GM12878 (cell line): ENCODE results near the gene POU6F2. TPM values are rescaled to one million over a fixed set of nuclear protein-coding genes. Genes with fewer than 3 reads are reported as not detected.

ENCODE experiments used
- ATAC-seq: fragments of 200-7000 bp; cut with Tn5 transposase; 3 replicates; pipeline ENCODE4 v1.9.1; 2020; ENCODE audit warnings: mild to moderate bottlenecking, moderate library complexity
- BruUV-seq: library from RNA; stranded (reverse); fragments of 400-500 nt; replicated peaks from 2 replicates; lab custom pipeline; 2021; lab: Mats Ljungman, UMichigan
- CTCF ChIA-PET: fragments of 300-600 bp; sonication (Branson Sonifier 250); formaldehyde crosslinking; extraction: SDS; loops from one replicate; lab custom pipeline; 2021; ENCODE audit warnings: inconsistent platforms; lab: Yijun Ruan, JAX
- POLR2A ChIA-PET: fragments of 350-600 bp; formaldehyde crosslinking; extraction: SDS; loops from one replicate; lab custom pipeline; 2021; ENCODE audit warnings: inconsistent platforms; lab: Charles Lee
- RAD21 ChIA-PET: fragments of 300-600 bp; sonication (Branson Sonifier 250); formaldehyde crosslinking; loops from one replicate; lab custom pipeline; 2023; ENCODE audit warnings: antibody characterized with exemption; ENCODE audit not compliant: unreplicated experiment; lab: Charles Lee
- SMC1A ChIA-PET: fragments of 300-600 bp; sonication (Branson Sonifier 250); formaldehyde crosslinking; loops from one replicate; lab custom pipeline; 2023; ENCODE audit not compliant: unreplicated experiment, uncharacterized antibody; lab: Charles Lee
- DNase-seq: peaks from one replicate; pipeline ENCODE4 v3.0.0-alpha.2; 2011; ENCODE audit warnings: low read depth, low spot score
- FAIRE-seq: peaks from 3 replicates; lab custom pipeline; 2011; peaks lifted over from hg19 to GRCh38; lab: Jason Lieb, UNC
- H2AFZ ChIP-seq: 2 replicates; pipeline ENCODE4 v1.6.0; 2011; ENCODE audit warnings: low read depth, low read length, control low read depth; ENCODE audit not compliant: control insufficient read depth
- H3K27ac ChIP-seq: 2 replicates; pipeline ENCODE4 v1.5.1; 2011; ENCODE audit warnings: control low read depth; ENCODE audit not compliant: control insufficient read depth, insufficient read depth
- H3K27me3 ChIP-seq, 2 experiments: replicated peaks in 1 of 2; 2 replicates each; pipeline versions ENCODE4 v1.6.0 to v1.6.1; 2011; ENCODE audit warnings: low read length in 1 of 2; ENCODE audit not compliant: control insufficient read depth in 2 of 2, insufficient read depth in 2 of 2
- H3K36me3 ChIP-seq, 2 experiments: 2 replicates each; pipeline ENCODE4 v1.5.1; 2011; ENCODE audit warnings: low read length in 1 of 2; ENCODE audit not compliant: control insufficient read depth in 2 of 2, insufficient read depth in 2 of 2
- H3K4me1 ChIP-seq: 2 replicates; pipeline ENCODE4 v1.6.1; 2011; ENCODE audit warnings: mild to moderate bottlenecking, low read length, moderate library complexity, mixed read lengths; ENCODE audit not compliant: control insufficient read depth, insufficient read depth
- H3K4me2 ChIP-seq: 2 replicates; pipeline ENCODE4 v1.6.0; 2011; ENCODE audit warnings: control low read depth; ENCODE audit not compliant: control insufficient read depth, insufficient read depth
- H3K4me3 ChIP-seq: fragments of 200-600 bp; sonication (generic); 2 replicates; pipeline ENCODE4 v1.5.1; 2016
- H3K79me2 ChIP-seq: 2 replicates; pipeline ENCODE4 v1.6.0; 2011; ENCODE audit warnings: low read length; ENCODE audit not compliant: control insufficient read depth, insufficient read depth
- H3K9ac ChIP-seq: 2 replicates; pipeline ENCODE4 v1.8.0; 2011; ENCODE audit warnings: low read length, control low read depth, mixed read lengths; ENCODE audit not compliant: control insufficient read depth, insufficient read depth
- H3K9me3 ChIP-seq: replicated peaks from 3 replicates; pipeline ENCODE4 v1.5.1; 2011; ENCODE audit warnings: mild to moderate bottlenecking, low read length; ENCODE audit not compliant: control insufficient read depth, insufficient read depth
- H4K20me1 ChIP-seq: 2 replicates; pipeline ENCODE4 v1.6.0; 2011; ENCODE audit not compliant: control insufficient read depth, insufficient read depth
- IRF4 ChIP-seq: IDR thresholded peaks from 2 replicates; pipeline ENCODE4 v1.6.1; 2011; ENCODE audit warnings: low read depth, low read length
- JUNB ChIP-seq: IDR thresholded peaks from 2 replicates; pipeline ENCODE4 v1.6.1; 2016; ENCODE audit warnings: antibody characterized with exemption, mild to moderate bottlenecking
- MYC ChIP-seq: IDR thresholded peaks from 2 replicates; pipeline ENCODE4 v1.6.1; 2011; ENCODE audit warnings: mild to moderate bottlenecking, low read length, moderate library complexity, inconsistent platforms; ENCODE audit not compliant: insufficient read depth, insufficient replicate concordance, insufficient read length, severe bottlenecking
- NBN ChIP-seq: fragments of 450-650 bp; IDR thresholded peaks from 2 replicates; pipeline ENCODE4 v1.6.1; 2016
- RAD21 ChIP-seq: IDR thresholded peaks from 2 replicates; pipeline ENCODE4 v1.6.1; 2011; ENCODE audit warnings: mild to moderate bottlenecking, low read depth, low read length, moderate library complexity; ENCODE audit not compliant: insufficient read depth
- RUNX3 ChIP-seq: IDR thresholded peaks from 2 replicates; pipeline ENCODE4 v1.6.1; 2012; ENCODE audit warnings: low read length, inconsistent platforms
- SMC3 ChIP-seq: IDR thresholded peaks from 2 replicates; pipeline ENCODE4 v1.6.1; 2011; ENCODE audit warnings: low read length, improper control_type of control experiment, borderline replicate concordance
- TCF12 ChIP-seq: IDR thresholded peaks from 2 replicates; pipeline ENCODE4 v1.6.1; 2011; ENCODE audit warnings: low read depth, mild to moderate bottlenecking, low read length
- ZSCAN29 ChIP-seq: fragments of 450-650 bp; IDR thresholded peaks from 2 replicates; pipeline ENCODE4 v1.6.1; 2017; ENCODE audit warnings: mild to moderate bottlenecking, moderate library complexity
- WGBS: methylation state at CpG from one replicate; pipeline ENCODE4 v1.1.6; 2016; ENCODE audit warnings: low lambda C conversion rate; ENCODE audit not compliant: insufficient replicate concordance, insufficient coverage; ENCODE audit errors: missing lambda C conversion rate; 5-methylcytosine and 5-hydroxymethylcytosine counted together
- in situ Hi-C: fragments of 300-500 bp; cut with MboI; formaldehyde crosslinking; loops from 9 replicates; pipeline ENCODE4 v1.14.3; 2018; ENCODE audit warnings: mixed read lengths
- intact Hi-C: fragments of 100-400 bp; cut with micrococcal nuclease; formaldehyde crosslinking; loops from one replicate; pipeline ENCODE4 v1.14.2; 2022; ENCODE audit not compliant: unreplicated experiment
- polyA plus RNA-seq, 11 experiments: library from polyadenylated mRNA; depleted of rRNA in 4 of 11; unstranded in 6 of 11; stranded (reverse) in 5 of 11; fragments of >200 nt; fragmentation: Nextera tagmentation in 4 of 11; fragmentation: Illumina TruSeq in 1 of 11; extraction: Ambion mirVana in 4 of 11; extraction: Trizol in 1 of 11; gene quantifications; 1 replicate in 1 of 11; 2 replicates in 10 of 11; pipeline versions ENCODE4 v1.2.1 to v1.2.3, GENCODE V29; 2011 to 2016; ENCODE audit warnings: inconsistent platforms in 2 of 11, missing spikeins in 2 of 11, low read depth in 1 of 11
- total RNA-seq, 4 experiments: library from RNA; depleted of rRNA in 3 of 4; stranded (reverse); fragments of >200 nt in 3 of 4; fragmentation: Illumina TruSeq in 1 of 4; extraction: Trizol in 1 of 4; gene quantifications; 2 replicates each; pipeline versions ENCODE4 v1.2.1 to v1.2.3, GENCODE V29; 2013 to 2021
- TF ChIP-seq, protein P1 (sequence below): fragments of 450-650 bp; conservative IDR thresholded peaks from 2 replicates; pipeline ENCODE4 v1.6.1; 2017; ENCODE audit warnings: mild to moderate bottlenecking, moderate library complexity
- TF ChIP-seq, protein P2 (sequence below): fragments of 450-650 bp; IDR thresholded peaks from 2 replicates; pipeline ENCODE4 v1.6.1; 2017; ENCODE audit warnings: mild to moderate bottlenecking, moderate library complexity
- TF ChIP-seq, protein P3 (sequence below), 3 experiments: IDR thresholded peaks in 2 of 3; conservative IDR thresholded peaks in 1 of 3; 2 replicates each; pipeline ENCODE4 v1.5.1; 2011; ENCODE audit warnings: low read depth in 3 of 3, low read length in 3 of 3, mild to moderate bottlenecking in 3 of 3, control low read depth in 2 of 3, moderate library complexity in 2 of 3, inconsistent platforms in 1 of 3, mixed read lengths in 1 of 3; ENCODE audit not compliant: control insufficient read depth in 2 of 3, insufficient read depth in 1 of 3; ENCODE audit errors: extremely low read depth in 1 of 3

The POU6F2 gene
- total and polyA plus RNA-seq, 10 of the 15 experiments (the other 5 are each of a cell fraction or from before 2014, with no cell fraction given), result 0.10 TPM; not detected in 9

DNA sequence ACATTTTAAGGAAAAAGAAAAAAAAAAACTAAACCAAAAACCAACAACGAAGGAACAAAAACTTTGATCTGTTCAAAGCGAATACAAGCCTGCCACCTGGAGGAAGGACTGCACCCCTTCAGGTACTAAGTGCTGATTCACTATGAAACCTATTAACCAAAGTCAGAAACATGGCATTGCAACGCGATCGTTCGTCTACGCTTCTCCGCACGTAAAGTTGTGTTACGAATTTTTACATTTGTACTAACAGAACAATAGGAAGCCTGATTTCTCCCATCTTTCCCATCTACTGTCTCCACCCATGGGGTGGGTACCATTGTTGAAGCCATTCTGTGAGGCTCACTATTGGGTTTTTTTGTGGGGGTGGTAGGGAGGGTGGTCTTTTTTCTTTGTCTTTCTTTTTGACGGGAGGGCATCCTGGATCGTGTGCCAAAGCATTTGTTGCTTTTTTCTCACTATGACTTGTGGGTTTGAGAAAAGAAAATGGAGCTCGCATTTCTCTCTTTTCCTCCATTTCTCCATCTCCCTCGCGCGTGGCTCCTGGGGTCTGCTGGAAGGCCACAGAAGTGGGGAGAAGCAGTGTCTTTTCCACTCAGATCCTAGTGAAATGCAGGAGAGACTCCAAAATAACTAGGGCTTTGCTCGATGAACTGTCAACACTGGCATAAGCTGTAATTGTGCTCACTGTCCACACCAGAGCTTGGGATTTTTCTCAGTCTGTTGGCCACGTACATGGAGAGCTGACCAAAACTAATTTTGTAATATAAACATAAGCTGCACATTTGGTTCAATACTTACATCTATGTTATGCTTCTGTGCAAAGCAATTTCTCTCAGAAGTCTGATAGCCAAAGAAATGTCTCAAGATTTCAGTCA, 487.6 kb downstream of the POU6F2 start:
- H3K27me3 ChIP-seq, result no peaks in the 10 kb centered on the region
- no peaks in the 10 kb centered on the region for H3K36me3 ChIP-seq
- in situ Hi-C loops, result no loop called here
- no peak overlapping the region for H2AFZ ChIP-seq
- ChIA-PET RAD21 (interaction anchor here (0.6 to 1.7 kb wide), 6 partner anchors 9 to 669 kb away, joined by 3 to 5 read pairs (median 3); no protein-coding TSS in a partner anchor), CTCF (interaction anchor here (0.7 to 2.1 kb wide), 18 partner anchors 8 to 666 kb away, joined by 3 to 13 read pairs (median 3); no protein-coding TSS in a partner anchor), POLR2A (no interaction called here), SMC1A (interaction anchor here (0.6 to 1.6 kb wide), 12 partner anchors 11 to 1855 kb away, joined by 3 to 8 read pairs (median 3); no protein-coding TSS in a partner anchor)
- H3K4me2 ChIP-seq, result no peak overlapping the region
- TF ChIP-seq JUNB, result peak; percentile 45; the same call in 1 of the 2 replicates
- peak; percentile 87 for TF ChIP-seq SMC3
- TF ChIP-seq TCF12, result no peak
- peak; percentile 50; the same call in 1 of the 2 replicates for TF ChIP-seq IRF4
- peak; percentile 80 for TF ChIP-seq RAD21
- no peak for TF ChIP-seq MYC
- TF ChIP-seq, protein P1, sequence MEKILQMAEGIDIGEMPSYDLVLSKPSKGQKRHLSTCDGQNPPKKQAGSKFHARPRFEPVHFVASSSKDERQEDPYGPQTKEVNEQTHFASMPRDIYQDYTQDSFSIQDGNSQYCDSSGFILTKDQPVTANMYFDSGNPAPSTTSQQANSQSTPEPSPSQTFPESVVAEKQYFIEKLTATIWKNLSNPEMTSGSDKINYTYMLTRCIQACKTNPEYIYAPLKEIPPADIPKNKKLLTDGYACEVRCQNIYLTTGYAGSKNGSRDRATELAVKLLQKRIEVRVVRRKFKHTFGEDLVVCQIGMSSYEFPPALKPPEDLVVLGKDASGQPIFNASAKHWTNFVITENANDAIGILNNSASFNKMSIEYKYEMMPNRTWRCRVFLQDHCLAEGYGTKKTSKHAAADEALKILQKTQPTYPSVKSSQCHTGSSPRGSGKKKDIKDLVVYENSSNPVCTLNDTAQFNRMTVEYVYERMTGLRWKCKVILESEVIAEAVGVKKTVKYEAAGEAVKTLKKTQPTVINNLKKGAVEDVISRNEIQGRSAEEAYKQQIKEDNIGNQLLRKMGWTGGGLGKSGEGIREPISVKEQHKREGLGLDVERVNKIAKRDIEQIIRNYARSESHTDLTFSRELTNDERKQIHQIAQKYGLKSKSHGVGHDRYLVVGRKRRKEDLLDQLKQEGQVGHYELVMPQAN, result no peak
- TF ChIP-seq, protein P2, sequence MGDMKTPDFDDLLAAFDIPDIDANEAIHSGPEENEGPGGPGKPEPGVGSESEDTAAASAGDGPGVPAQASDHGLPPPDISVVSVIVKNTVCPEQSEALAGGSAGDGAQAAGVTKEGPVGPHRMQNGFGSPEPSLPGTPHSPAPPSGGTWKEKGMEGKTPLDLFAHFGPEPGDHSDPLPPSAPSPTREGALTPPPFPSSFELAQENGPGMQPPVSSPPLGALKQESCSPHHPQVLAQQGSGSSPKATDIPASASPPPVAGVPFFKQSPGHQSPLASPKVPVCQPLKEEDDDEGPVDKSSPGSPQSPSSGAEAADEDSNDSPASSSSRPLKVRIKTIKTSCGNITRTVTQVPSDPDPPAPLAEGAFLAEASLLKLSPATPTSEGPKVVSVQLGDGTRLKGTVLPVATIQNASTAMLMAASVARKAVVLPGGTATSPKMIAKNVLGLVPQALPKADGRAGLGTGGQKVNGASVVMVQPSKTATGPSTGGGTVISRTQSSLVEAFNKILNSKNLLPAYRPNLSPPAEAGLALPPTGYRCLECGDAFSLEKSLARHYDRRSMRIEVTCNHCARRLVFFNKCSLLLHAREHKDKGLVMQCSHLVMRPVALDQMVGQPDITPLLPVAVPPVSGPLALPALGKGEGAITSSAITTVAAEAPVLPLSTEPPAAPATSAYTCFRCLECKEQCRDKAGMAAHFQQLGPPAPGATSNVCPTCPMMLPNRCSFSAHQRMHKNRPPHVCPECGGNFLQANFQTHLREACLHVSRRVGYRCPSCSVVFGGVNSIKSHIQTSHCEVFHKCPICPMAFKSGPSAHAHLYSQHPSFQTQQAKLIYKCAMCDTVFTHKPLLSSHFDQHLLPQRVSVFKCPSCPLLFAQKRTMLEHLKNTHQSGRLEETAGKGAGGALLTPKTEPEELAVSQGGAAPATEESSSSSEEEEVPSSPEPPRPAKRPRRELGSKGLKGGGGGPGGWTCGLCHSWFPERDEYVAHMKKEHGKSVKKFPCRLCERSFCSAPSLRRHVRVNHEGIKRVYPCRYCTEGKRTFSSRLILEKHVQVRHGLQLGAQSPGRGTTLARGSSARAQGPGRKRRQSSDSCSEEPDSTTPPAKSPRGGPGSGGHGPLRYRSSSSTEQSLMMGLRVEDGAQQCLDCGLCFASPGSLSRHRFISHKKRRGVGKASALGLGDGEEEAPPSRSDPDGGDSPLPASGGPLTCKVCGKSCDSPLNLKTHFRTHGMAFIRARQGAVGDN, result no peak
- peak; percentile 22; the same call in 1 of the 2 replicates for TF ChIP-seq RUNX3
- TF ChIP-seq ZSCAN29, result 0 out of 2 replicates have a peak, but pooled peaks have one; percentile 83
- TF ChIP-seq NBN, result 0 out of 2 replicates have a peak, but pooled peaks have one; percentile 19
- TF ChIP-seq, protein P3, sequence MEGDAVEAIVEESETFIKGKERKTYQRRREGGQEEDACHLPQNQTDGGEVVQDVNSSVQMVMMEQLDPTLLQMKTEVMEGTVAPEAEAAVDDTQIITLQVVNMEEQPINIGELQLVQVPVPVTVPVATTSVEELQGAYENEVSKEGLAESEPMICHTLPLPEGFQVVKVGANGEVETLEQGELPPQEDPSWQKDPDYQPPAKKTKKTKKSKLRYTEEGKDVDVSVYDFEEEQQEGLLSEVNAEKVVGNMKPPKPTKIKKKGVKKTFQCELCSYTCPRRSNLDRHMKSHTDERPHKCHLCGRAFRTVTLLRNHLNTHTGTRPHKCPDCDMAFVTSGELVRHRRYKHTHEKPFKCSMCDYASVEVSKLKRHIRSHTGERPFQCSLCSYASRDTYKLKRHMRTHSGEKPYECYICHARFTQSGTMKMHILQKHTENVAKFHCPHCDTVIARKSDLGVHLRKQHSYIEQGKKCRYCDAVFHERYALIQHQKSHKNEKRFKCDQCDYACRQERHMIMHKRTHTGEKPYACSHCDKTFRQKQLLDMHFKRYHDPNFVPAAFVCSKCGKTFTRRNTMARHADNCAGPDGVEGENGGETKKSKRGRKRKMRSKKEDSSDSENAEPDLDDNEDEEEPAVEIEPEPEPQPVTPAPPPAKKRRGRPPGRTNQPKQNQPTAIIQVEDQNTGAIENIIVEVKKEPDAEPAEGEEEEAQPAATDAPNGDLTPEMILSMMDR (IDR thresholded peaks at IDR 0.05 in 2 of 3, conservative IDR thresholded peaks at IDR 0.05 in 1 of 3; ENCODE audit: control insufficient read depth in 2 of 3, extremely low read depth in 1 of 3, insufficient read depth in 1 of 3, low read depth in 3 of 3, low read length in 3 of 3), result peak; percentile 75 to 93 (median 86); a peak in 5 of 6 replicates
- ATAC-seq (peak; percentile 96), FAIRE-seq (peak; percentile 91), DNase-seq (peak; percentile 17)
- WGBS, result 25% methylated on average over 18 of the region's 18 CpGs
- H3K79me2 ChIP-seq, result no peaks in the 10 kb centered on the region
- BruUV-seq, result no TSS peak
- H3K27ac ChIP-seq, result no peak overlapping the region
- intact Hi-C loops, result loop anchor here (1.0 to 5.0 kb wide), 4 partner anchors 163 to 668 kb away; no protein-coding TSS in a partner anchor
- H3K9me3 ChIP-seq, result no peaks in the 10 kb centered on the region
- no peak overlapping the region for H3K4me3 ChIP-seq
- no peaks in the 10 kb centered on the region for H4K20me1 ChIP-seq
- no peak overlapping the region for H3K9ac ChIP-seq
- no peaks in the 10 kb centered on the region for H3K4me1 ChIP-seq
